NT2/D1 (cell line): ENCODE measurements around the gene ERCC3.

Source experiments
- SUZ12 ChIP-seq: IDR thresholded peaks from 2 replicates; pipeline ENCODE4 v1.6.1; 2011; ENCODE audit not compliant: insufficient read length, insufficient read depth; ENCODE audit errors: extremely low read depth
- YY1 ChIP-seq: IDR thresholded peaks from 2 replicates; pipeline ENCODE4 v1.6.1; 2011; ENCODE audit not compliant: insufficient read length, insufficient read depth
- ZNF274 ChIP-seq: IDR thresholded peaks from 2 replicates; pipeline ENCODE4 v1.6.1; 2011; ENCODE audit warnings: mild to moderate bottlenecking, low read depth, low read length

DNA sequence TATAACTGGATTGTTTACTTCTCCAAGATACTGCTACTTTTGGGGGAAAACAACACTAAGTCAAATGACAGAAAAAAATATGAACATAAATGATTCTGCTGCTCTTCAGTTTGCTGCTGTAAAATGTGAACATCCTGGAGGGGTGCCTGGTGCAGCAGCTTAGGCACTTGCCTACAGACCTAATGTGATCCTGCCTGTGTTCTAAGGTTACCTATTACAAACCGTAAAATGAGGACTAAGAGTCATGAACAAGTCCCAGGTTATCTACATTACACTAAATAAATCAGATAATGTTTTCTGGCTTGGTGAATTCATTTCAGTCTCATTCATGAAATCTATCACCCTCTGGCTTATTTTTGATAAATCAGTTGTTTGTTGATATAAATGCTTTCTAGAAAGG lies 38.4 kb upstream of the ERCC3 start:
- TF ChIP-seq ZNF274 (no peak), SUZ12 (no peak), YY1 (no peak)
